Measurements from ENCODE around the gene ZNF746. TPM values are rescaled to one million over a fixed set of nuclear protein-coding genes. Genes with fewer than 3 reads are reported as not detected.

Gene ZNF746
- total RNA-seq, 1 donor from 2014 or later = 20.1 TPM

DNA sequence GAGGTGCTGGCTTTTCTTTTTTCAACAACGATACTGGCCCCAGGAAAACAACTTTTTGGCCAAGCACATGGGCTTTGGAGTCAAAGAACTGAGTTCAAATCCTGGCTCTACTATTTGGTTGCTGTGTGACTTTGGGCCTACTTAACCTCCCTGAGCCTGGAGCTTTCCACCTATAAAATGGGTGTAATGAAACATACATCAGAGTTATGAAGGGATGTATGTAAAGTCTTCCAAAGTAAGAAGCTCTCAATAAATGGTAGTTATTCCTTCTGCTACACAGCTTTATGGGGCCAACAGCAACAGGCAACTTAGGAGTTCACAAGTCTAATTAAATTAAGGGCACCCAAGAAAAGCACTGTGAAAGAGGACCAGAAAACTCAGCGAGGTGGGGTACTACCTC is 69.7 kb downstream of the ZNF746 start:
- no peak for DNase-seq (ENCODE audit: low read depth)

DNA sequence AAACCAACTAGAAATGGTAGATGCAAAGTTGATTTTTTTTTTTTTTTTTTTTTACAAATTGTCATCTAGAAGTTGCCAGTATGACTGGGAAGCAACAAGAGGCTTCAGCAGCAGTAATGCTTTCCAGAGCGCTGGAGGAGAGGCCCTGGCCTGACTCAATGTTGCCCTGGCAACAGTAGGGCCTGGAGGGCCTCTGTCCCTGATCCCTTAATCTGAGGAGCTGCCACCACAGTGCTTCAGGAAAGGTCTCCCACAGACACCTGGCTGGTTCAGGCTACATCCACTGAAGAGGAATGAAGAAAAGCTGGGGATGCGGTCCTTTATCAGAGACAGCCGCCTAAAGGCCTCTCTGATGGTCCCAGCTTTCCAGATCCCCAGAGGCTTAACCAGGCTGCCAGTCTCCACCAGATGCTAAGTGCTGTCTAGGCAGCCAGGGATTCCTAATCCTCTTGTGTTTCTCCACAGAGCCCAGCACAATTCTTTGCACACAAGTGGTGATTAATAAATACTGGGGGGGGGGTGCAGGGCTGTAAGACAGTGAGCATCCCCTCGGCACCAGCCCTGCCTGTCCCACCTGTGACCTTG is 70.4 kb downstream of the ZNF746 start:
- no peak for DNase-seq (ENCODE audit: low read depth)

DNA sequence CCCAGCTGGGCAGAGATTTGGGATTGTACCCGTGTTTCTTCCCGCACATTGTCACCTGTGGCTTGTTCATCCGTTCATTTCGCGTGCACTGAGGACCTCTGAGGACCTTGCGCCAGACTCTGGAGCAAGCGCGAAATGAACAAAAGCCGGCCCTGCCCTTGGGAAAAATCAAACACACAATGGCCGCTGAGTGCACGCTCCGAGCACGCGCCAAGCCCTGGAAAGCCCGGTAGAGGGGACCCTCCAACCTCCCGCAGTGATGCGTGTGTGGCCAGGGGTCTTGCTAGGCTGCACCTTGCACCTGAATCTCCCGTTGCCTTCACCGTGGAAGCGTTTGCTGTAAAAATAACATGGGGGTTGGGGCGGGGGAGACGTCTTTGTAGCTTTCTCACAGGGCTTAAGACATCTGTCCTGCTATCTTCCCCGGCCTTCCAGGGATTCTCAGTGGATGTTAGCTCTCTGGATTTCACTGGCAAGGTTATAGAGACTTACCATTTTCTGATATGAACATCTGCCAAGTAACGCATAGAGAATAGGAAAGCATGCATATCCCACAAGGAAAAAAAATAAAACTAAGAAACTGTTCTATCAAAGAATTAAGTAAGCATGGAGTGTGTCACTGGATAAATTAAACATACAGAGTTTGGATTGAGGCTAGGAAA is 74.0 kb downstream of the ZNF746 start:
- DNase-seq (ENCODE audit: low read depth) = no peak

DNA sequence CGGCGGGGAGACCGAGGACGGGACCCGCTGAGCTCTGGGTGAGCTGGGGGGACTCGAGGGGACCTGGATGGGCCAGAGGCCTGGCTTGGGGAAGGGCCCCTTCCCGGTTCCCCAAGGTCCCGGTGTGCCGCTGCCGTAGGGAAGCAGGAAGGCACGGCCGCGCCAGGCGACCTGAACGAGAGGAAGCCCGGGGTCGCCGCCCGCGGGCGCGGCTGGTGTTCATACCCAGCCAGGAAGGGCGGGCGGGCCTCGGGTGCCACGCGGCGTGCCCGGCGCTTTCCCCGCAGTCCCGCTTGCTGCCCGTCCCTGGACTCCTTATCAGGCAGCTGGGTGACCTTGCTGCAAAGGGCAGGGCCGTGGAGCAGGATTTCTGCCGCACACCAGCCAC is 74.7 kb downstream of the ZNF746 start:
- DNase-seq (ENCODE audit: low read depth) = no peak

Other genes starting within 250 kb of the ZNF746 start
- gene ZNF783, start 235.6 kb downstream of the ZNF746 start, total RNA-seq = 8.0 and 10.8 TPM in 2 replicates
- gene ZNF777, start 36.7 kb downstream of the ZNF746 start, total RNA-seq = 4.0 and 12.3 TPM in 2 replicates

All from renal cortical epithelial cell (primary cell).